HG03457 (cell line): Measurements from ENCODE around the gene STIM1.

ENCODE experiments used
- ATAC-seq: cut with Tn5 transposase; IDR thresholded peaks from one replicate; pipeline ENCODE4 v1.9.1; 2021; ENCODE audit warnings: moderate number of reproducible peaks; ENCODE audit not compliant: unreplicated experiment

STIM1 gene

DNA sequence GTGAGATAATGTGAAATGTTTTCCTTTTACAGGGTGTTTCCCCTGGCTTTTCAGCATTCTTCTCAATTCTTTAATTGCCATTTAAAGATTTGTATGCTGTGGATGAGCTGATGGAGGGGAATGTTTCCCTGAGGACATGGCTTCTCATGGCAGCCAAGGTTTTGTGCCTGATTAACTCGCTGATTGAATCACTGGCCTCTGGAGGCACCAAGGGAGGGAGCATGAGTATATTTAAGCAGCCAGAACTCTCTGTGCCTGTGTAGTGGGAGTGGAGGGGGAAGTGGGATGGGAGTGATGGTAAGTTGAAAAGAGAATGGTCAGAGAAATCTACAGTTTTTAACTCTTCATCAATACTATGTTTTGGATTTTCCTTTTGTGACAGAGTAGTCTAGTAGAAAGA, 88.7 kb downstream of the STIM1 start:
- ATAC-seq: no peak

DNA sequence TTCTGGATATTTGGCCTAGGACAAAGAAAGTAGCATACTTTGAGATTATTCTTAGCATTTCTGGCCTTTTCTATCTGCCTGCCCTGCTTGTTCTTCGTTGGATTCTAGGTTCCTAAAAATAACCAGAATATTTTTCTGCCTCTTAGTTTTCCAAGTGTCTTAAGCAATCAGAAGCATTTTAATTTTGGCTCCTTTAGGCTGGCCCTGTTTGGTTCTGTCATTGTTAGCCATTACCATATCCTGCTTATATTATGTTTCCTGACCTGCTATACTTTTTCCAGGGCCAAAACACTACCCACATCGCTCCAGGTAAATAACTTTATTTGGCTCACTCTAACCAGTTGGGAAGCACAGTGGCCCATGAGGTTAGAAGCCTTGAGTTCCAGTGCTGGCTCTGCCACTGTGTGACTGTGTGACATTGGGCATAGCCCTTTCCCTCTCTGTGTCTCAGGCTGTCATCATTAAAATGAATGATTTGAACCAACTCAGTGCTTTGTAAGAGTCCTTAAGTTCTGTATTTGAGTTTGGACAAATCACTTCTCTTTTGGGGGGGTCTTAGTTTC, 91.1 kb downstream of the STIM1 start:
- ATAC-seq: no peak

DNA sequence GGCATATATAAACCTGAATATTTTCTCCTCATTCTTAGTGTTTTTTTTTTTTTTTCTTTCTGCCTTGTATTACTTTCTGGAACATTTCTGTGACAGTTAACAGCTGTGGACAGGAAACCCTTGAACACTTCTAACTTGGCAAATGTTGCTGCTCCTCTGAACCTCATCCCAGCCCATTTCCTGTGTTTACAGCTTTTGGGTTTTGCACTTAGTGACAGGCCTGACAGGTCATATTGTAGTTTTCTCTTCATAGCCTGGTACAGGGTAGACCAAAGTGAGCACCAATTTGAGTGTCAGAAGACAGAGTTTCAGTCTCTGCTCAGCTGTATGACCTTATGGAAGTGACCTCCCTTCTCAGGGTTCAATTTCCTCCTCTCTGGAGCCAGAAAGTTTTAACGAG, 91.6 kb downstream of the STIM1 start:
- ATAC-seq: peak; percentile 62

DNA sequence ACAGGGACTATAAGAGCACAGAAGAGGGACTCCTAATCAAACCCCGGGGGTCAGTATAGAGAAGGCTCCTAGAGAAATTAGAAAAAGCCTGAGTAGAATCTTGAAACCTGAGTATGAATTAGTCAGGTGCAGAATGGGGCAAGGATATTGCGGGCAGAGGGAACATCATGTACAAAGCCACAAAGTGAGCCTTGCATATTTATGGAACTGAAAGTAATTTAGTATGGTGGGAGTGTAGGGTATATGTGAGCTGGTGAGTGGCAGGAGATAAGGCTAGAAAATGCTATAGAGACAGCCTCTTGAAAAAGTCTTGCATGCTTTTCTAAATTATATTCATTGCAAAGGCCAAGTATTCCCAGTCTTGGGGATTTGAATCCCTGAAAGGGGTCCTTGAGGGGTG, 93.7 kb downstream of the STIM1 start:
- no peak for ATAC-seq

DNA sequence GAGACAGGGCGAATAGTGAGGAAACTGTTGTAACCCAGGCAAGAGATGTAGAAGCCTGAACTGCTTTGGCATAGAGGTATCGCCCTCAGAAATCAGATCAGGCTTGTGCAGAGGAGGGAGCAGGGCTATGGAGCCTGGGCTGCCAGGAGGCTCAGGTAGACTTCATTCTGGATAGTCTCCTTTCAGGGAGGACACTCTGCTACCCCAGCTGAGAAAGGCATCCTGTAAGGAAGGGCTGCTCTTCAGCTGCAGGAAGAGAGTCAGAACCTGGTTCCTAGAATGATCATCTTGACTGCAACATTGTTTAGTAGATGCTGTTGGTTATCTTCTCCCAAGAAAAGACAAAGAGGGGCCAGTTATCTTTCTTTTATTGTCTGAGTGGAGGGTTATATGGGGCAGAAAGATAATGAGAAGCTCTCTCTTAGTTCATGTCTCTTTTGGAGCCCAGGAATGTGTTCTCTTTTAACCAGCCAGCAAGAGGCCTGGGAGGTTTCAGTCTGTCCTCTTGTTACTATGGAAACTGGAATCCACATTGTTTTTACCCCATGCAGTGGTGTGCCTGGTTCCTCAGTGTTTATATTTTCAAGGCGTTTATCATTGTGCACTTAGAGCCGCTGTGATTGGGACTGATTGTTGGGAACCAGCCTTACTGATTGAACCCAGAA, 95.7 kb downstream of the STIM1 start:
- no peak for ATAC-seq

DNA sequence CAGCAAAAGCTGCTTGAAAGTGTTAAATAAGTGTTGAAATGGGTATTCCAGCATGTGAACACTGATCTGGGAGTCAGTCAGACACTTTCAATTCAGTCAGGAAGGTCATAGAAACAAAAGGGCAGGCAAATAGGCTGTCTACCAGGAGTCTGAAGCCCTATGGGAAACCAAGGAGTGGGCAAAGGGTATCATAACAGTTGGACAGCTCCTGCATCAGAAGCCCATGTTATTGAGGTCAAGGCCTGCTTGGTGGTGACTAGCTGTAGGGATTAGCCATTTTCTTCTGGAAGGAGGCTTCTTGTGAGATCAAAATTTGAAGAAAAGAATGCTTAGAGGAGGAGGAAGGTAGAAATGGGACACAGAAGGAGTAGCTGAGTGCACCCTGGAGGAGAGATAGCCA, 97.3 kb downstream of the STIM1 start:
- no peak for ATAC-seq

DNA sequence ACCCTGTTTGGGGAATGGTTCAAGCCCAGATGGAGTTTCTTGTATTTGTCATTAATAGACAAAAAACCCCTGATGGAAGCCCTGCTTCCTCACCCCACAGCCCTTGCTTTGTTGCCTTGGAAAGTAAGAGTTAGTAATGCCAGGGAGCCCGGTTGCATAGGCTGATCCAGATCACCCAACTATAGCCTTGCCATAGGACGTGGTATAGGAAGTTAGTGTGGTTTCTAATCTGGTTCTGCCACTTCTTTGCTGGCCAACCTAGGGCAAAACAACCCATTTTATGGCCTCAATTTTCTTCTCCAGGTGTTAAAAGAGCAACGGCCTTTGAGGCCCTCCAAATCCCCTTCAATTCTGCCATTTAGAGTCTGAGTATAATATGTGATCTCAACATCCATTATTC, 97.9 kb downstream of the STIM1 start:
- ATAC-seq: no peak

DNA sequence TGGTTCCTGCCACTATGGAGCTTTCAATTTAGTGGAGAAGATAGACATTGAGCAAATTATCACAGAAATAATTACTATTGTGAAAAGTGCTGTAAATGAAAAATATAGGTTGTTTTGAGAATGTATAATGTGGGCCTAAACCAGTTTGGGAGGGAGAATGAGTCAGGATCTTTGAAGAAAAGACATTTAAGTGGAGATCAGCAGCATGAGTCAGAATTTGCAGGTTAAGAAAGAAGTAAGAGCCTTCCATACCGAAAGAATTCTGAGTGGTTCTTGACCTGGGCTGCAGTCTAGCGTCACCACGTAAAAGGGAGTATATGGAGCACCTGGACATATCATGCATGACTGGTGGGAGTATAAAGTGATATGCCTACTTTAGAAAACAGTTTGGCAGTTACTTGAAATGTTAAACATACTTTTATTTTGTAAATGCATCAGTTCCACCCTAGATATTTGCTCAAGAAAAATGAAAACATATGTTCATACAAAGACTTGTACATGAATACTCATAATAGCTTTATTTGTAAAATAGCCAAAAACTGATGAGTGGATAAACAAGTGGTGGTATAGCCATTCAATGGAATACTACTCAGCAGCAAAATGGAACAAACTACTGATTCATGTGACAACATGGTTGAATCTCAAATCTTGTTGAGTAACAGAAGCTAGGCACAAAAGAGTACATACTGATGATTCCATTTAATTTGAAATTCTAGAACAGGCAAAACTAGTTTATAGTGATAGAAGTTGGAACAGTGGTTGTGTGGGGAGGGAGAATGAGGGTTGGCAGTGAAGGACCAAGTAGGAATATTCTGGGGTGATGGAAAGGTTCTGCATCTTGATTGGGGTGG, 99.2 kb downstream of the STIM1 start:
- no peak for ATAC-seq

DNA sequence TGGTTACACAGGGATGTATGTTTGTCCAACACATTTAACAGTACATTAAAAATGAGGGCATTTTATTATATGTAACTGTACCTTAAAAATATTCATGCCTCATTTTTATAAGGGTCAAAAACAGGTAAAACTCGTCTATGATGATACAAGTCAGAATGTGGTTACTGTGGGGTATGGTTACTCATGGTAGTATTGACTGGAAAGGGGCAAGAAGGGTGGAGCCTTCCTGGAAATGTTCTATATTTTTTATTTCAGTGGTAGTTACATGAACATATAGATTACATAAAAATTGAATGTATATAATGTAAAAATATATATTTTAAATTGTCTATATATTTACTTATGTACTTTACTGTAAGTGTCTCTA, 99.8 kb downstream of the STIM1 start:
- no peak for ATAC-seq

DNA sequence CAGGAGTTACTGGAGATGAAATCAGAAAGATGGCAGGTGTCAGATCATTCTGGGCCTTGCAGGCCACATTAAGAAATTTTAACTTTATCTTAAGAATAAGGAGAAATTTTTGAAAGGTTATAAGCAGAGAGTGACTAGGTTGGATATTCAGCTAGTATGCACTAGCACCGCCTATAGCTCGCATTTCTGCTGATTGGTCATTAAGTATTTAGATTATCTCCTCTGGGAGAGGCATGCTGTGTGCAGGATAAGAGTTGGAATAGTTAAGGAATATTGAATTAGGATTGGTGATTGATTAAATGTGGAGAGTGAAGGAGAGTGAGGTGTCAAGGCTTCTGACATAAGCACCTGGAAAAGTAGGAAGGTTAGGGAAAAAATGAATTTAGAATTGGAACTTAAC, 100.6 kb downstream of the STIM1 start:
- ATAC-seq: no peak

DNA sequence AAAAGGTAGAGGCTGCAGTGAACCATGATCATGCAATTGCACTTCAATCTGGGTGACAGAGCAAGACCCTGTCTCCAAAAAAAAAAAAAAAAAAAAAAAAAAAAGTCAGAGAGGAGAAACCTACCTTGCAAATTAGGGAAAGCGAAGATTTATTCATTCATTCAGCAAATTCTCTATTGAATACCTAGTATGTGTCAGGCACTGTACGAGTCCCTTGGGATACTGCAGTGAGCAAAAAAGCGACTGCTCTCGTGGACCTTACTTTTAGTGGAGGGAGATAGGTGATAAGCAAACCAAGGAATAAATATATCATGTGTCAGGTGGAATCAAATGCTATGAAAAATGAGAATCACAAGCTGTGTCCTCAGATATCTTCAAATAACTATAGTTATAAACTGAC, 101.3 kb downstream of the STIM1 start:
- ATAC-seq: no peak

DNA sequence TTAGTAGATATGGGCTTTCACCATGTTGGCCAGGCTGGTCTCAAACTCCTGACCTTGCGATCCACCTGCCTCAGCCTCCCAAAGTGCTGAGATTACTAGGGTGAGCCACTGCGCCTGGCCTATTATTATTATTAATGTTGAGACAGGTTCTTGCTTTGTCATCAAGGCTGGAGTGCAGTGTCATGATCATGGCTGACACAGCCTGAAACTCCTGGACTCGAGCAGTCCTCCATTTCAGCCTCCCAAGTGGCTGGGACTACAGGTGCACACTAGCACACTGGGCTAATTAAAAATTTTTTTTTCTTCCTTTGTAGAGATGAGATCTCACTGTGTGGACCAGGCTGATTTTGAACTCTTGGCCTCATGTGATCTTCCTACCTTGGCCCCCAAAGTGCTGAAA, 102.0 kb downstream of the STIM1 start:
- ATAC-seq: no peak

DNA sequence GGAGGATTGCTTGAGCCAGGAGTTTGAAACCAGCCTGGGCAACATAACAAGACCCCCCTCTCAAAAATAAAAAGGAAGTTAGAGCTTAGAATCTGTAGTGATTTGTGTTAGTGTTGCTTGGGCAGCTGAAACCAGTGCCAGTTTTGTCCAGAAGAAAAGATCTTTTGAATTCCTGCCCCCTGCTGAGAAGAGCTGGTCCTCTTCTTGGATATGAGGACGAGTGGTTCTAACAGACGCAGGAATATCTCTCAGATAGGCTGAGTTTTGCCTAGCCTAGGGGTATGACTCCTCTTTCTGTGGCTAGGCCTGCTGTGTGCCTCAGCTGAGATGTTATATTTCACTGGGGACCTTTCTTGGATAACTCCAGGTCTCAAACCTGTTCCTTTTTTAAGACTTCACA, 102.8 kb downstream of the STIM1 start:
- ATAC-seq: no peak

DNA sequence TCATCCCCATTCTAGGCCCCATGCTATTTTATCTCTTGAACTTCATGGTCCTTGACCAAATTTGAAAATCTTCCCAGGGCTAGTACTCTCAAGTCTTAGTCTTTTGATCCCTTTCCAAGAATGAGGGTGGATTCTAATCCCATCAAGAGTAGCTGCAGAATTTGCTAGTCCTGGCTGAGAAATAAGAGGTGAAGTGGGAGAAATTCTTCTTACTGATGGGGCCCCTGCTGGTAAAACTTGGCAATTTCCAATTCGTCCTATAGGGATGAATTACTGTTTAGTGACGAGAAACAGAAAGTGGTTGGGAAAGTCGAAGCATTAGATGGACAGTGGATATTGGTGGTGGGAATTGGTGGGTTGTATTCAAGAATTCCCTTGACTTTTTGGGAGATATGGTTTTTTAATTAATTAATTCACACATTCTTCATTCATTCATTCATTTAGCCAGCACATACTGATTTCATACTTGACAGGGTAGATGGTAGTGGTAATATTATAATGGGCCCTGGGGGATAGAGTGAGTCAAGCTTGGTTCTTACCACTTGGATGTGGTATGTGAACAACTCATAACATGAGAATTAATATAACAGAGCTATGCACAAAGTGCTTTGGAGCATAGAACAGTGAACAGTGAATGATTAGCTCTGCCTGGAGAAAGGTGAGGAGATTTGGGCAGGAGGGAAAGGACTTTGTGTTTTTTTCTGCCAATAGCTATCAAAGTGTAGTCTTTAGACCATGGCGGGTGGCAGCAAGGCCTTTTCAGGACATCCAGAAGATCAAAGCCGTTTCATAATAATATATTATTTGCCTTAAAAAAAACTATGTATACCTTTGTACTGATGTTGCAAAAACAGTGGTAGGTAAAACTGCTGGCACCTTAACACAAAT, 103.8 kb downstream of the STIM1 start:
- no peak for ATAC-seq

DNA sequence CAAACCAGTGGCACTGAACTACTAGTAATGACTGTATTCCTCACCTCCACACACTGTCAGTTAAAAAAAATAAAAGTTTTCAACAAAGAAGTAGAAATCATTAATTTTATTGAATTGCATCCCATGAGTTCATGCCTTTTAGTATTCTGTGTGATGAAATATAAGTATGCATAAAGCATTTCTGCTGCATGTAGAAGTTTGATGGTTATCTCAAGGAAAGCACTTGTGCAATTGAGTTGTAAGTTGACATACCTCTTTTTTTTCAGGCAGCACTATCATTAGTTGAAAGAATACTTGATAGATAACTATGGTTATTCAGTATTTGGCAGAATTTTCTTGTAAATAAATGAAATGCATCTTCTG, 104.4 kb downstream of the STIM1 start:
- no peak for ATAC-seq

DNA sequence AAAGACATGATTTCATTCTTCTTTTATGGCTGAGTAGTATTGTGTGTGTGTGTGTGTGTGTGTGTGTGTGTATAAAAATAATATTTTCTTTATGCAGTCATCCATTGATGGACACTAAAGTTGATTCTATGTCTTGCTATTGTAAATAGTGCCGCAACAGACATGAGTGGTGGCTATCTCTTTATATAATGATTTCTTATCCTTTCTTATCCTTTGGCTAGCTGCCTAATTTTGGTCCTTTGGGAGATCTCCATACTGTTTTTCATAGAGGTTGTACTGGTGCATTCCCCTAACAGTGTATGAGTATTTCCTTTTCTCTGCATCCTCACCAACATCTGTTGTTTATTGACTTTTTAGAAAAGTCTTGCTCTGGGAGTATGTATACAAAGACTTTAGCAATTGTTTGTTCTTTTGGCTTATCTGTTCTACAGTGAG, 107.0 kb downstream of the STIM1 start:
- ATAC-seq: no peak

DNA sequence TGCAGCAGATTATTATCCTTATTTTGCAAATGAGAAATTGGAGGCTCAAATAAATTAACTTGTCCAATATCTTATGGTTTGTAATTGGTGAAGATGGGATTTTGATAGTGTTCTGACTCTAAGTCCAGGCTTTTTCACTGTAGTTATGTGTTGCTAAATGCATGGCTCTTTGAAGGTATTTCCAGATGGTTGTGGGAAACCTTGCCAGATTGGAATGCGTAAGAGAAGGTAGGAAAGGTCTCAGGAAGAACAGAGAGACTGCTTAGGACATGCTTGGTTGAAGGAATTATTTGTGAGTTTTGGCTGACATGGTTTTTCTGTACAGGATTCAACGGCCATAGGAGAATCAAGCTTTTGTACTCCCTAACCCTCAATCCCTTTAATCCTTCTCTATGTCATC, 108.6 kb downstream of the STIM1 start:
- ATAC-seq: no peak

DNA sequence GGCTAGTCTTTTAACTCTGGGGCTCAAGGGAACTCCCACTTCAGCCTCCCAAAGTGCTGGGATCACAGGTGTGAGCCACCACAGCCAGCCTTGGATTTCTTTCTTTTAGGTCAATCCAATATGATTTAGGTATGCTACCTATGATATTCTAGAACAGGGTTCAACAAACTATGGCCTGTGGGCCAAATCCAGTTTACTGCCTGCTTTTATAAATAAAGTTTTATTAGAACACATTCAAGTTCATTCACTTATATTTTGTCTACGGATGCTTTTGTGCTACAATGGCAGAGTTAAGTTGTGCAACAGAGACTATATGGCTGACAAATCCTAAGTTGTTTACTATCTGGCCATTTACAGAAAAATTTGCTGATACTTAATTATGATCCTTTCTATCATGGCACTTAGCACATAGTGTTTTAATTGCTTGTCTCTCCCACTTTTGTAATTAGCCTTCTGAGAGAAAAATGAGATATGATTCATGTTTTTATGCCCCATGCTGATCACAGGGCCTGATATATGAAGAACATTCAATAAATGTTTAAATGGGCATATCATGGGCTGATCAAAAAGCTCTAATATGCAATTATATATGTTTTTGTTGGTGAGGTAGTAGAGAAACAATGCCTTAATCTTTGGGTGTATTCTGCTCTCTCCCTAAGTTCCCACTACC, 109.6 kb downstream of the STIM1 start:
- ATAC-seq: no peak

DNA sequence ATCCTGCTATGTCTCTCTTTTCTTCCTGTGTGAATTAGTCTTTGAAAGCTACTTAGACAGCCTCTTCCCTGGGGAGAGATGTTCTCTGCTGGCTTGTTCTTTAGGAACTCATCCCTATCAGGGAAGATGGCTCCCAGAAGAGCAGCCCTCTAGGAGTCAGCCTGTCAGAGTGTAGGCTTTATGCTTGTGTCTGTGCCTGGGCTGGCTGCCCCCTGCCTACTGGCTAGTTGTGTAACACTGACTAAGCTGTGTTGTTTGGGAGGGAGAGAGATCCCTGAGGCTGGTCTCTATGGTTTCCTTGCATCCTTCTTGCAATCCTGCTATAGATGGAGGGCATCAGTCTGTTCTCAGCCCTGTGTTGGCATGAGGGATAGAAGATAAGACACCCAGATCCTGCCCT, 112.2 kb downstream of the STIM1 start:
- no peak for ATAC-seq

DNA sequence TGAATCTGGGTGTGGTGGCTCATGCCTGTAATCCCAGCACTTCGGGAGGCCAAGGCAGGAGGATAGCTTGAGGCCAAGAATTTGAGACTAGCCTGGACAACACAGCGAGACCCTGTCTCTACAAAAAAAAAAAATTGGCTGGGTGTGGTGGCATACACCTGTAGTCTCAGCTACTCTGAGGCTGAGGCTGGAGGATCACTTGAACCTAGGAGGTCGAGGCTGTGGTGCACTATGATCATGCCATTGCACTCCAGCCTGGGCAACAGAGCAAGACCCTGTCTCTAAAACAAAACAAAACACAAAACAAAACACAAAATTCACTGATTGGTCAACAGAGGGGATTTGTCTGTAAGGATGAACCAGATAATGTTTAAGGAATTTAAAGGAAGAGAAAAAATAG, 113.7 kb downstream of the STIM1 start:
- no peak for ATAC-seq

DNA sequence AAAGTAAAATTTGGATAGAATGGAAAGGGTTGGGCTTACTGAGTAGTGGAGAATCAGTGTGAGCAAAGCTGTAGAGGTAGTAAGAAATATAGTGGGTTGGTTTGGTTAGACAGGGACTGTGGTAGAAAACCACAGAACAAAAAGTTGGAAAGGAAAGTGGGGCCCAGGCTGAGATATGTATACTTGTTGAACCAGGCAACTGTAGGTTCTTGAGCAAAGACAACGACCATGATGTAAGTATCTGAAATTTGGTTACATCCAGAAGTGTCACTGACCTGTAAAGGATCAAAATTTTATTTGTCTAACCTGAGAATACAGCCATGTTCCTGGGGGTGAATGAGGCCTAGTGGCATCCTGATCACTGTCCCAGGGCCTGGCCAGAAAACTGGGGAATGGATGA, 114.1 kb downstream of the STIM1 start:
- ATAC-seq: no peak
